ENCODE results near the gene CRADD.
"Not testable (repeated sequence)": the region's sequence is repeated elsewhere in the genome, so short reads cannot be mapped to it uniquely, and the experiment has no call there.

Gene CRADD

DNA sequence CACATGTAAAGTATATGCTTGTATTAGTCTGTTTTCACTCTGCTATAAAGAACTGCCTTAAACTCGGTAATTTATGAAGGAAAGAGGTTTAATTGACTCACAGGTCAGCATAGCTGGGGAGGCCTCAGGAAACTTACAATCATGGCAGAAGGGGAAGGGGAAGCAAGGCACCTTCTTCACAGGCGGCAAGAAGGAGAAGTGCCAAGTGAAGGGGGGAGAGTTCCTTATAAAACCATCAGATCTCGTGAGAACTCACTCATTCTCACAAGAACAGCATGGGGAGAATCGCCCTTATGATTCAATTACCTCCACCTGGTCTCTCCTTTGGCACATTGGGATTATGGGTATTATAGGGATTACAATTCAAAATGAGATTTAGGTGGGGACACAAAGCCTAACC lies 241.7 kb downstream of the CRADD start:
- no peak overlapping the region for H3K27ac Mint-ChIP-seq
- H3K9me3 Mint-ChIP-seq, result no peaks in the 10 kb centered on the region
- peaks cover 7% of the 10 kb centered on the region for H3K4me1 Mint-ChIP-seq
- no peaks in the 10 kb centered on the region for H3K27me3 Mint-ChIP-seq
- no peak for DNase-seq
- no peak overlapping the region for H3K4me3 Mint-ChIP-seq
- no peaks in the 10 kb centered on the region for H3K36me3 Mint-ChIP-seq (ENCODE audit: low read depth)
- ATAC-seq, result no peak

DNA sequence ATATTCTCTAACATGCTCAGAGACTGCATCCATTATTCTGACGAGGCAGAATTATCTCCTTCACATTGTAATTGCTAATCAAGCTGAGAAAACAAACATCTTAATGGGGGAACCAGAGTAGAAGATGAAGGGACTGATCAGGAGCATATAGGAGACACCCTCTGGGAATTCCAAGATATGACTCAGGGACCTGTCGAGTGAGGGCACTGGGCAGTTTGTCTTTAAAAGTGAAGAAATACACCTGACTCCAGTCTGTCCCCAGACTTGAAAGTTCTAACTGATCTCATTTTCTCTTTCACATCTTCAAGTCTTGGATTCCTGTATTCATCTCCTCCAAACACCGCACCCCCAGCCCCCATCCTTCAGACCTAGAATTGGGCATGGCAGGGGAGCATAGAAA lies 244.3 kb downstream of the CRADD start:
- Mint-ChIP-seq H3K27me3 (no peaks in the 10 kb centered on the region), H3K27ac (no peak overlapping the region), H3K4me3 (no peak overlapping the region), H3K9me3 (peaks cover 10% of the 10 kb centered on the region), H3K36me3 (ENCODE audit: low read depth) (no peaks in the 10 kb centered on the region), H3K4me1 (peaks cover 11% of the 10 kb centered on the region)
- DNase-seq, result no peak
- no peak for ATAC-seq

- peaks cover 10% of the 10 kb centered on the region for H3K9me3 Mint-ChIP-seq
- no peaks in the 10 kb centered on the region for H3K27me3 Mint-ChIP-seq
- H3K27ac Mint-ChIP-seq, result no peak overlapping the region
- peaks cover 11% of the 10 kb centered on the region for H3K4me1 Mint-ChIP-seq
- H3K36me3 Mint-ChIP-seq (ENCODE audit: low read depth), result no peaks in the 10 kb centered on the region
- no peak overlapping the region for H3K4me3 Mint-ChIP-seq
- DNase-seq, result no peak
- no peak for ATAC-seq
These were observed 245.4 kb downstream of the CRADD start for GRCh38 chr12:93922583-93923006.

- no peak for DNase-seq
- H3K27ac Mint-ChIP-seq, result no peak overlapping the region
These were observed 247.2 kb downstream of the CRADD start for GRCh38 chr12:93924367-93924766.

DNA sequence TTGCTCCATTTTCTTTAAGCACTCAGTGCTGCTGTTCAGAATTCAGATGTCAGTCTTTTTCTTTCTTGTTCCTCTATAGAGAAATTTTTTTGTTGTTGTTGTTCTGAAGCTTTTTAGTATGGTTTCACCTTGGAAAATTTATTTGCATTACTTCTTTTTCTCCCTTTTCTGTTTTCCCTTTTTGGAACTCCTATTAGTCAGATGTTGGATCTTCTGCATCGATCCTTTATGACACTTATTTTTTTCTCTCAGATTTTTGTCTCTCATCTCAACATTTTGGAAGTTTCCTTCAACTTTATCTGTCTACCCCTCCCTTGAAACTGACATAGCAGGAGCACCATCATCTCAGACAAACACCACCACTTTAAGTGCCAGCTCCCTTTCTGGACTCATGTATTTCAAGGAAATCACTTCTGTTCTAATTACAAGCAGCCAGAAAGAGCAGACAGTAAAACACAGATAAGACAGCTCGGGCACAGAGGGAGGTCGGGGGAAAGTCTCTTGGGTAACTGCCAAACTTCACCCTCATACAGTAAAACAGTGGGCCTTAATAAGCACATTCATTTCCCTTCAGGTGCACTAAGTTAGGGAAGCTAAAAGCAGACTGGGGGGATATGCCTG lies 248.5 kb downstream of the CRADD start:
- H3K9me3 Mint-ChIP-seq, result peaks cover 10% of the 10 kb centered on the region
- H3K36me3 Mint-ChIP-seq (ENCODE audit: low read depth), result no peaks in the 10 kb centered on the region
- no peak for ATAC-seq
- H3K27ac Mint-ChIP-seq, result no peak overlapping the region
- H3K4me1 Mint-ChIP-seq, result peaks cover 8% of the 10 kb centered on the region
- H3K27me3 Mint-ChIP-seq, result no peaks in the 10 kb centered on the region
- H3K4me3 Mint-ChIP-seq, result no peak overlapping the region
- no peak for DNase-seq

More at GRCh38 chr12:93924367-93924766, 247.2 kb downstream of the CRADD start:
- Mint-ChIP-seq H3K9me3 (peaks cover 10% of the 10 kb centered on the region), H3K36me3 (ENCODE audit: low read depth) (no peaks in the 10 kb centered on the region), H3K4me3 (no peak overlapping the region), H3K27me3 (no peaks in the 10 kb centered on the region), H3K4me1 (peaks cover 8% of the 10 kb centered on the region)
- no peak for ATAC-seq

DNA sequence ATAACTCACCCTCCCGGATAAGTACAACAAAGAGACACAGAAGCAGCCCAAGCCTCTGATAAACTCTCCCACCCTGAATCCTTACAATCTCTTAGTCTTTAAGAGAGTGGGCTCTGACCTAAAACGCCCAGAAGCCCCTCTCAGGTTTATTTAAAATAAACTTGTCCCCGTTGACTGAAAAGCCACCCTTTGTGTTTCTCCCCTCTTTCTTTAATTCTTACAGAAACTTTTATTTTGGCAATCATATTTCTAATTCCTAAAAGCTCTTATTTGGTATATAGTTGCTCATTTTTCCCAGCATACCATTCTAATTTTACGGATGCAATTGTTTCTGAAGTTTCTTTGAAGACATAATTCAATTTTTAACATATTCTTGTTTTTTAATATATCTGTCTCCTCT lies 249.1 kb downstream of the CRADD start:
- Mint-ChIP-seq H3K9me3 (peaks cover 10% of the 10 kb centered on the region), H3K27ac (no peak overlapping the region), H3K27me3 (no peaks in the 10 kb centered on the region), H3K36me3 (ENCODE audit: low read depth) (no peaks in the 10 kb centered on the region), H3K4me1 (peaks cover 8% of the 10 kb centered on the region), H3K4me3 (no peak overlapping the region)
- no peak for DNase-seq
- no peak for ATAC-seq

GRCh38 chr12:93929081-93929480 lies 251.9 kb downstream of the CRADD start:
- not testable (repeated sequence) for H3K27me3 Mint-ChIP-seq; H3K36me3 Mint-ChIP-seq (ENCODE audit: low read depth); DNase-seq; H3K4me3 Mint-ChIP-seq; H3K4me1 Mint-ChIP-seq; ATAC-seq; H3K27ac Mint-ChIP-seq
- H3K9me3 Mint-ChIP-seq, result peaks cover 12% of the 10 kb centered on the region

GRCh38 chr12:93937812-93938211 lies 260.6 kb downstream of the CRADD start:
- no peak overlapping the region for H3K4me3 Mint-ChIP-seq
- H3K36me3 Mint-ChIP-seq (ENCODE audit: low read depth), result no peaks in the 10 kb centered on the region
- no peaks in the 10 kb centered on the region for H3K4me1 Mint-ChIP-seq
- H3K9me3 Mint-ChIP-seq, result peaks cover 29% of the 10 kb centered on the region
- H3K27ac Mint-ChIP-seq, result no peak overlapping the region
- DNase-seq (no peak), ATAC-seq (no peak)
- no peaks in the 10 kb centered on the region for H3K27me3 Mint-ChIP-seq

GRCh38 chr12:93938317-93938716 lies 261.1 kb downstream of the CRADD start:
- Mint-ChIP-seq H3K9me3 (peaks cover 29% of the 10 kb centered on the region), H3K4me3 (no peak overlapping the region), H3K27me3 (no peaks in the 10 kb centered on the region), H3K4me1 (no peaks in the 10 kb centered on the region), H3K27ac (no peak overlapping the region), H3K36me3 (ENCODE audit: low read depth) (no peaks in the 10 kb centered on the region)
- DNase-seq, result no peak
- ATAC-seq, result no peak

GRCh38 chr12:93938931-93939330 lies 261.8 kb downstream of the CRADD start:
- Mint-ChIP-seq H3K36me3 (ENCODE audit: low read depth) (no peaks in the 10 kb centered on the region), H3K4me1 (no peaks in the 10 kb centered on the region), H3K27ac (no peak overlapping the region), H3K27me3 (no peaks in the 10 kb centered on the region), H3K9me3 (peaks cover 29% of the 10 kb centered on the region), H3K4me3 (no peak overlapping the region)
- DNase-seq (no peak), ATAC-seq (no peak)

- Mint-ChIP-seq H3K36me3 (ENCODE audit: low read depth) (no peaks in the 10 kb centered on the region), H3K27ac (no peak overlapping the region), H3K9me3 (peaks cover 21% of the 10 kb centered on the region), H3K4me3 (no peak overlapping the region), H3K4me1 (no peaks in the 10 kb centered on the region), H3K27me3 (no peaks in the 10 kb centered on the region)
- DNase-seq, result no peak
- no peak for ATAC-seq
These were observed 262.6 kb downstream of the CRADD start for GRCh38 chr12:93939641-93940325.

DNA sequence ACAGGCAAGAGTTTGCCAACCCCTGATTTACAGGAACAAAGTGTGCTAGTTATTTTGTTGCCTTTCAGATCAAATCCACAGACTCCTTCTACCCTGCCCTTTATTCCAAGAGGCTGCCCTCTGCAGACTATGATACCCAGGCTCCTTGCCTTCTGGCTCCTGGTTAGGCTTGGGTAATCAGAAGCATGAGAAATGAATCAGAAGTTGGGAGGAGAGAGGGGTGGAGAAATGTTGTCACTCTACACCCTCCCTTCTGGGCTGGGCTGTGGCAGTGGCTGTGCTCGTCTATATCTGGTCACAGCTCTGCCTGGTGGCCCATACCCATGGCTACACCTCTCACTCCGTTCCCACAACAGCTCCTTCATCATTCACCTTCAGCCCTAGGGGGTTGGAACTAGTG lies 266.6 kb downstream of the CRADD start:
- Mint-ChIP-seq H3K9me3 (peaks cover 5% of the 10 kb centered on the region), H3K27ac (no peak overlapping the region), H3K27me3 (peaks cover 2% of the 10 kb centered on the region), H3K4me1 (no peaks in the 10 kb centered on the region), H3K4me3 (no peak overlapping the region), H3K36me3 (ENCODE audit: low read depth) (no peaks in the 10 kb centered on the region)
- no peak for ATAC-seq
- DNase-seq, result no peak

DNA sequence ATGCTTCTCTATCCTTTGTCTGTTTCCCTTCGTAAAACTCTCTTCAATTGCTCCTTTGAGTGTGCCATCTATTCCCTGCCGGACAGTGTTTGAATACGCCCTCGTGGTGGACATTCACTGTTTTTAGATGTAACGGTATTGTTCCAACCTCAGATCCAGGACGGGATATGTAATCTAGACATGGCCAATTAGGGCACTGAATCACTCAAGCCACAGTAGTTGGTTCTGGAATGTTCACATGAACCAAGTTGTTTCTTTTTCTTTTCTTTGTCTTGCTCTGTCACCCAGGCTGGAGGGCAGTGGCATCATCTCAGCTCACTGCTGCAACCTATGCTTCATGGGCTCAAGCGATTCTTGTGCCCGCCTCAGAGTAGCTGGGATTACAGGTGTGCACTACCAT lies 267.0 kb downstream of the CRADD start:
- H3K36me3 Mint-ChIP-seq (ENCODE audit: low read depth), result no peaks in the 10 kb centered on the region
- H3K4me1 Mint-ChIP-seq, result no peaks in the 10 kb centered on the region
- no peak overlapping the region for H3K4me3 Mint-ChIP-seq
- DNase-seq (no peak), ATAC-seq (no peak)
- peaks cover 2% of the 10 kb centered on the region for H3K27me3 Mint-ChIP-seq
- no peak overlapping the region for H3K27ac Mint-ChIP-seq
- H3K9me3 Mint-ChIP-seq, result peaks cover 5% of the 10 kb centered on the region

Data from activated naive CD8-positive, alpha-beta T cell treated with anti-CD3 and anti-CD28 coated beads, Interleukin-2, amount 50 U/mL, for 24 hours (primary cell).